Spleen (tissue), 7 donors: ENCODE data around the gene PRRX2.

Experiments used
- POLR2A ChIP-seq, 3 donors: fragments of 450-650 bp; IDR thresholded peaks; one replicate each; pipeline ENCODE4 v1.5.1; 2017; ENCODE audit warnings: antibody characterized with exemption in 3 of 3, mild to moderate bottlenecking in 1 of 3
- POLR2AphosphoS5 ChIP-seq, 3 donors: sonication (generic); formaldehyde crosslinking; IDR thresholded peaks; one replicate each; pipeline ENCODE4 v1.5.1; 2017; ENCODE audit warnings: antibody characterized with exemption in 3 of 3
- TF ChIP-seq, protein P1 (sequence below), 11 experiments: fragments of 200-600 bp in 7 of 11; fragments of 450-650 bp in 4 of 11; sonication (generic) in 4 of 11; IDR thresholded peaks in 8 of 11; conservative IDR thresholded peaks in 3 of 11; 1 replicate in 7 of 11; 2 replicates in 4 of 11; pipeline versions ENCODE4 v1.4.0 to v1.8.0; 2016 to 2021; ENCODE audit warnings: antibody characterized with exemption in 11 of 11, inconsistent platforms in 4 of 11, mild to moderate bottlenecking in 1 of 11
- donor health status: DM: no; HTN: no; CAD: no; lungs with moderate emphysema.
- donor health status: DM: no; HTN: no; CAD: no.
- donor health status: DM: no; HTN: no; CAD: no.

DNA sequence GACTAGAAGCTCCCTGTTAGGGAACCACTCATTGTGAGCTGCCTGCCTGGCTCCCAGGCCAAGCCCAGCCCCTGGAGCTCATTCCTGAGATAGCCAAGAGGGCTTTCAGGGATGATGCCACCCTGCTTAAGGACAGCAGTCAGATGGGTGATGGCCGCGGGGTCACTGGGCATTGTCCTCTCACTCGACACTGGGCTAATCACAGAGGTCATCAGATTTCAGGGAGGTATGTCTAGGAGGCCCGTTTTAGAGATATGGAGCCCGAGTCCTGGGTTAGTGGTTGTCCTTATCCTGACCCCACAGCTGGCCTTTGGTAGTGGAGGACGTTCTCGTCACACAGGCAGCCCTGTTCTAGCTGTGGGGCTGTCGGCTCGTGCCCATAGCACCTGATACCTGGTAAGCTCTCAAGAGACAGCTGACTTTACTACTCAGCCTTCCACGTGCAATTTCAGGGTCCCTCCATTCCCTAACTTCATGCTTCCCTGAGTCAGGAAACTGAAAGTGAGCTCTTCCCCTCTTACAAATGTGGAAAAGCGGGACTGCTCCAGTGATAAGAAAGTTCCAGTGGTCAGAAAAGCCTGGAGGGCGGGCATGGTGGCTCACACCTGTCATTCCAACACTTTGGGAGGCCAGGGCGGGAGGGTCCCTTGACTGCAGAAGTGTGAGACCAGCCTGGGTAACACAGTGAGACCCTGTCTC lies 94.5 kb downstream of the PRRX2 start:
- TF ChIP-seq, protein P1, sequence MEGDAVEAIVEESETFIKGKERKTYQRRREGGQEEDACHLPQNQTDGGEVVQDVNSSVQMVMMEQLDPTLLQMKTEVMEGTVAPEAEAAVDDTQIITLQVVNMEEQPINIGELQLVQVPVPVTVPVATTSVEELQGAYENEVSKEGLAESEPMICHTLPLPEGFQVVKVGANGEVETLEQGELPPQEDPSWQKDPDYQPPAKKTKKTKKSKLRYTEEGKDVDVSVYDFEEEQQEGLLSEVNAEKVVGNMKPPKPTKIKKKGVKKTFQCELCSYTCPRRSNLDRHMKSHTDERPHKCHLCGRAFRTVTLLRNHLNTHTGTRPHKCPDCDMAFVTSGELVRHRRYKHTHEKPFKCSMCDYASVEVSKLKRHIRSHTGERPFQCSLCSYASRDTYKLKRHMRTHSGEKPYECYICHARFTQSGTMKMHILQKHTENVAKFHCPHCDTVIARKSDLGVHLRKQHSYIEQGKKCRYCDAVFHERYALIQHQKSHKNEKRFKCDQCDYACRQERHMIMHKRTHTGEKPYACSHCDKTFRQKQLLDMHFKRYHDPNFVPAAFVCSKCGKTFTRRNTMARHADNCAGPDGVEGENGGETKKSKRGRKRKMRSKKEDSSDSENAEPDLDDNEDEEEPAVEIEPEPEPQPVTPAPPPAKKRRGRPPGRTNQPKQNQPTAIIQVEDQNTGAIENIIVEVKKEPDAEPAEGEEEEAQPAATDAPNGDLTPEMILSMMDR (IDR thresholded peaks at IDR 0.05 in 8 of 11, conservative IDR thresholded peaks at IDR 0.05 in 3 of 11): no peak
- TF ChIP-seq POLR2A (IDR thresholded peaks at IDR 0.05) (no peak), POLR2AphosphoS5 (IDR thresholded peaks at IDR 0.05) (no peak)
